ENCODE measurements around the gene PALLD.

The PALLD gene

DNA sequence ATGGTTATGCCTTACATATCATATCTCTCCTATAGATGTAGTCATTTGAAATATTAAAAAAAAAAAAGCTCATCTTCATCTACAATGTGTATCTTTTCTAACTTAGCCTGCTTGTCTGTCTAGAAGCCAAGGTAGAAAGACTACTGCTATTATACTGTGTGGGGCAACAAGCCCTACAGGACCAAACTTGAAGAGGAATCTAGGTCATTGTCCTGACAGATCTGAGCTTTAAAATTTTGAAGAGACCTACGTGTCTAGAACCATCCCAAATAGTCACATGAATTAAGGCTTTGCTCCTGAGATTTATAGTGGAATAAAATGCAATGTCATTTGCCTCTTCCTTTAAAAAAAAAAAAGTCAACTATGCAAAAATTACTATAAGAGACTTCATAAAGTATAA is 95.8 kb downstream of the PALLD start:
- no peak for DNase-seq (ENCODE audit: low spot score)

DNA sequence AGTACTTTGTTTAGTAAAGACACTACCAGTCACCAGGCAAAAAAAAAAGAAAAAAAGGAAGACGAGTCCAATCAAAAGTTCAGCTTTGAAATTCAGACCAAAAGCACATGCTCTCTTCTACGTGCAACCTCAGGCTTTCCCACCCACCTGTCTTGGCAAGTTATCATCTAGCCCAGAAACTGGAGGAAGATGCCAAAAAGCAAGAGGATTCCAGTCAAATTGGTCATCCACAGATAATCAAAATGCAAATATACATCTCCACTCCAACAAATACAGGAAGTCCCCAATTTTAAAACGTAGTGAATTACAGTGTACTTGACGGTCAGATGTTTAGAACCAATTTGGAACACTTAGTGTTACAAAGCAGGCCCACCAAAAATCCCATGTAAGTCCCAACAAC is 96.5 kb downstream of the PALLD start:
- no peak for DNase-seq (ENCODE audit: low spot score)

DNA sequence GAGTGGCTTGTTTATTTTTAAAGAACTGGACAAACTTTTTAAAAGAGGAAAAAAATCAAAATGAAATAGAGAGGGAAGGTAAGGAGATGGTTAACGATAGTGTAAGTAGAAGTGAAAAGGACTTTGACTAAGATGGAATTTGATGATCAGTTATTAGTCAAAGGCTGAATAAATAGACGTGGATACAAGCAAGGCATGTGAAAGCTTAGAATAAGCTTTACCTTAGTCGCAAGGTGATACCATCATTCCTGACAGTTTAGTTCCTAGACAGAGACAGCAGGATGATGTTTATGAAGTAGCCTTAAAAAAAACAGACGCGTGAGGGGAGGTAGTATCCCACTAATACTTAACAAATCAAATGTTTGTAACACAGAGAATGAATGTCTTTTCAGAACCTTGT is 97.3 kb downstream of the PALLD start:
- no peak for DNase-seq (ENCODE audit: low spot score)

DNA sequence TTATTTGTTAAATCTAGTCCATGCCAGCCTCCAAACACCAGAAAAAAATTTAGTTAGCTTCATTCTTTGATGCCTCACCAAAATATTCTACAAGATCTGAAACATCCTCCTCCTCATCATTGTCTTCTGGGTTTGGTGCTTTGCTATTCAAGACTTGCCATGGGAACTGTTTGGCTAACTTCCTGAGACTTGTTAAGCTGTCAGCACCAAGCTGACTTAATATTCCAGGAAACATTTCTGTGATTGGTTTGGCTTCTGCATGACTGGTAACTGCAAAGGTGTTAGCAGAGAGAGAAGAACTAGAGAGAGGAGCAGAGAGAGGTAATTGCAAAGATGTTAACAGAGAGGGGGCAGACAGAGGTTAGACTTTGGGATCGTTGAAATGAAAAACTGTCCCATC is 101.3 kb downstream of the PALLD start:
- DNase-seq (ENCODE audit: low spot score): no peak

DNA sequence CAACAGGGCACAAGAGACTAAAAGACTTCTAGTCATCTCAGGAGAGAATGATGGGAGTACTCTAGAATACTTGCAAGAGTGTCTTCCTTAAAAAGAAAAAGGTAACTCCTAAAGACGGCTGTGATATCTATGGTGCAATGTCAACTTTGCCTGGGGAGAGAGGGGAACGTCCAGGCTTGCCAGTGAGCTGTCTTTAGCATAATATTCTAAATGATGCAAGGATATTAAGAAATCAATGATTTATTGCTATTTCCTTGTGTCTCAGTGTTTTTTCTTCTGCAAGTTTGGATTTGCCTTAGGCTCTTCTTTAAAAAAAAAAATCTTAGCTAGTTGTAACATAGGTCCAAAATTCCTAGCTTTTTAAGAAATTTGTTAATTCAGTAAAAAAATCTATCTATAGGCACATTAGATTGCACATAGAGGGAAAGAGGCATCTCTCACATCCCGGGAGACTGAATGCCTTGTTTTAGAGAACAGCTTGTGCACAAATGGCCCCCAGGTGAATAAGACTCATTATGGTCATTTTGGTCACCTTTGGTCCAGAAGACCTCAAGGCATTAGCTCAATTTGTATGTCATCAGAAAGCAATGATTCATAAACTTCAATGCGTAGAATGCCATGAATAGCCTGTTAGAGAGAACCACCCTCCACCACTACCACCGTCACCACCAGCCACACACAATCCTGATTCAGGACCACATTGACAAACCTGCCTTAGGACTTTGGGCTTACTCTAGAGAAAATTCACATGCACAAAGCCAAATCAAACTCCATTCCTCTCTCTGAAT is 104.1 kb downstream of the PALLD start:
- DNase-seq (ENCODE audit: low spot score): no peak

DNA sequence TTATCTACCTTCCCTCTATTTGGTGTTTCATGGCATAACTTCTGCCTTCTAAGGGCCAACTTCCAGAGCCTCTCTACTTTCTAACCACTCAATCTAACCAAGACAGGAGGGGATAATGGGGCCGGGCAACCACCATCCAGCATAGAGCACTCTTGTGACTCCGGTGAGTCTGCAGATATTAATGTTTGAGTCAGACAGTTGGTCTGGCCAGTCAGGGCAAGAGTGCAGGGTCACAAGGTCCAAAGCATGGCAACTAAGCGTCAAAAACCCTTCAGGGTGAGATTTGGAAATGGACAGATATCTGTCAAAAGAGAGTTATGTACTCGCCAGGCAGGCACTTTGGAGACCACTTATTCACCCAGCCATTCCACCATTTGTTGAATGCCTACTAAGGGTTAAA is 105.0 kb downstream of the PALLD start:
- DNase-seq (ENCODE audit: low spot score): no peak

DNA sequence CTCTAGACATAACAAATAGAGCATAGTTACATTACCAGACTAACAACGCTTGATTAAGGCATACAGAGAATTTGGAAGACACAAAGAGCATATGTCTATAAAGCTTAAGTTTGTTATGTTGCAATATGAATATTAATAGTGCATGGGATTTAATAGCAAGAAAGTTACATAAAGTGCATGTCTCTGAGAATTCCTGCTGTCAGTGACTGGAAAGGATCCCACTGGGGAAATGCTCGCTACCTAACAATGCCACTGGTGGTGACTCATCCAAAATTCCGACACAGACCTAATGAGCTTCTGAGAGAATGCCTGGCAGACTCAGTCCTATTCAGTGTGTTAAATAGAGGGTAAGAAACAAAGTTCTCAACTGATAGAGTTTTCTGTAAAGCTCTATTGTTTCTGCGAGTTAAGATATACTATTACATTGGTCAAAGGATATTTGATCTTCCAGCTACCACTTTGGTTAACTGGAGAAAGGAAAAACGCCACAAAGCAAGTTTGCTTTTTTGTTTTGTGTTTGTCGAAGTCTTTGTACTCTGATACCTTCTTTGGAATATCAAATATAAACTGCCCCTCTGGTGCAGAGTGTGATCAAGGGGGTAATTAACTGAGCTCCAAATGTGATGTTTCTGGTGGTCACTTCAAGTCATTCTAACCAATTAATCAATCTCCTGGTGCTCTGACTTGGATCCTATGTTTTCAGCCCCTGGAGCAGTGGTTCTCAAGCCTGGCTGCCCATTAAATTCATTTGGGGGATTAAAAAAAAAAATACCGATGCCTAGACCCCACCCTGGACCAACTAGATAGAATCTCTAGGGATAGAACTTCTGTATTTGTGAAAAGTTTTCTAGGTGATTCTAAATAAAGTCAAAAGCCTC is 107.9 kb downstream of the PALLD start:
- peak; percentile 5 for DNase-seq (ENCODE audit: low spot score)

DNA sequence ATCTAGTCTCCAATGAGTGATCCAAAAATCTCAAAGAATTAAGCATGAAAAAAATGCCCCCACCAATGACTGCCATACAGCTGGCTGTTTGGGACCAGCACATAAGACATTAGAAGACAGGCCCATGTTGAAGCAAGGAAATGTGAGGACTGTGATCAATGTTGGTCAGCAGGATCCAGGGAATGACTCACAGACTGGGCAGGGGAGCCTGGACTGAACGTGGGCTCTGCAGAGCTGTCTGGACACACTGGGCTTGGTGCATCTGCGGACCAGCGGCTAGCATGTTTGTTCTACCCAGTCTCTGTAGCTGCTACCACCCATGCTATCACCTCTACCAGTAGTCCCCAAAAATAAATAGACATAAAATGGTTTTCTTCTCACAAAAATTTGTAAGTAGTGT is 108.6 kb downstream of the PALLD start:
- DNase-seq (ENCODE audit: low spot score): no peak

DNA sequence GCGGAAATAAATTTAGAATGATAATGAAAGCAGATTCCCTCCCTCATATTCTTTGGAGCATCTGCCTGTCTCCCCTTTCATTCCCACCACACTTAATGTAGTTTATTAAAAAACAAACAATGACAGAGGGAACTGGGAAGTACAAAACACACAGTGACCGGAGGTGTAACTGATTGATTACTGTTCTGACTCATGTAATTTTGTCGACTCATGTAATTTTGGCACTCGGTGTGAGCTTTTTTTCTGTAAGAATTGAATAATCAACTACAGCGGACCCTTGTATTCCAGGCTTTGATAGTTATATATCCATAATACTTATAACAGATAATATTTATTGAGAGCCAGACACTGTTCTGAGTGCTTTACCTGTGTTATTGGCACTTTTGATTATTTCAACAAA is 110.4 kb downstream of the PALLD start:
- no peak for DNase-seq (ENCODE audit: low spot score)

DNA sequence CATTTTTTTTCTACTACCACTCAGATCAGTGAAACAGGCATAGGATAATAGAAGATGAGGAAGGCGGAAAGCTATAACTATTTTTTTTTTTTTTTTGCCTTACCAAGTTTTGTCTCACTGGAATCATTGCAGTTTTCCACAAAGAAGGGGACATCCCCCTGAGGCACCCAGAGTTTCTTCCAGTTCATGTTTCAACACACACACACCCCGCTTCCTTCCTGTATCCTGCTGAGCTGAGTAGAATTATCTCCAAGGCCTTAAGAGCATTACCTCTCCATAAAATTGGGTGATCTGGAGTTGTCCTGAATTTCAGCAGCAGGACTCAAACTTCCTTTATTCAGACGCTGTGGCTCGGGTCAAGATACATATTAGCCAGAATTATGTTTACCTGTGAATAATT is 111.9 kb downstream of the PALLD start:
- DNase-seq (ENCODE audit: low spot score): no peak

DNA sequence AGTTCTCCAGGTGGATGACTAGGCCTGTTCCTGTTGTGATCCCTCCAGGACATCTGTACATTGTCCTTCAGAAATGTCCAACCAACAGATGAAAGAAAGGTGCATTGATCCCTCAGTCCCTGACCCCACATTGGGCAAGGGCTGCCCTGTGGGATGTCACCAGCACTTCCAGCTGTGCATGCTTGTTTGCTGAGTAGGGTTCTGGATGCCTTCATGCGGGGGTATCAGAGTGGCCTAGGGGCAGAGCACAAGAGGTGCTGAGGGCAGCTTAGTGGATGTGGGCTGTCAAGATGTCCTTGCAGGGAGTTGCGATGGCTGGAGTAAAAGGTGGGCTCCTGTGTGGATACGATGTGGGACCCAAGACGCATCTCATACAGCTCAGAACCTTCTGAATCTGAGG is 112.5 kb downstream of the PALLD start:
- DNase-seq (ENCODE audit: low spot score): no peak

DNA sequence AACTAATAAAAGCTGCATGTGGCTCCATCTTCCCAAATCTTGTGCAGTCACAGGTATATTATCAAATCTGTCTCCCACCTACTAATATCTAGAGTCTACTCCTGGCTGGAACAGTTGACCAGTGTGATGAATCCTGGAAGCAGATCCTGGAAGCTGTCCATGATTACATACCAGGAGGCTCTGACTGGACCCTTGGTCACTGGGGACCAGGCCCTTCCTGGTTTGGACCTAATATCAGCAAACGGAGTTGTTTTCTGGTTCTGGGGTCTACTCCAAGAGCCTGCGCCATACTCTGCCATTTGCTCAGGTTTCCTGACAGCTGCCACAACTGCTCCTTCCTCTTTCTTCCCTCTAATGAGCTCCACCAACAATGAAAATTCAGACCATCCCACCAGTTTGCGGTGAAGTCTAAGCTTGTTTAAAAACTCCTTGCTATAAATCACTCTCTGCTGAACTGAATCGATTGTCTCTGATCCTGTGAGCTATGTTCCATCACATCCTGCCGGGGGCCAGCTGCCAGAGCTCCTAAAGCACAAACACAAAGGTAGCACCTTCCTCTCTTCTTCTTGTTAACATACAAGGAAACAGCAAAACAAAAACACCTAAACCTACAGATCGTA is 114.2 kb downstream of the PALLD start:
- no peak for DNase-seq (ENCODE audit: low spot score)

DNA sequence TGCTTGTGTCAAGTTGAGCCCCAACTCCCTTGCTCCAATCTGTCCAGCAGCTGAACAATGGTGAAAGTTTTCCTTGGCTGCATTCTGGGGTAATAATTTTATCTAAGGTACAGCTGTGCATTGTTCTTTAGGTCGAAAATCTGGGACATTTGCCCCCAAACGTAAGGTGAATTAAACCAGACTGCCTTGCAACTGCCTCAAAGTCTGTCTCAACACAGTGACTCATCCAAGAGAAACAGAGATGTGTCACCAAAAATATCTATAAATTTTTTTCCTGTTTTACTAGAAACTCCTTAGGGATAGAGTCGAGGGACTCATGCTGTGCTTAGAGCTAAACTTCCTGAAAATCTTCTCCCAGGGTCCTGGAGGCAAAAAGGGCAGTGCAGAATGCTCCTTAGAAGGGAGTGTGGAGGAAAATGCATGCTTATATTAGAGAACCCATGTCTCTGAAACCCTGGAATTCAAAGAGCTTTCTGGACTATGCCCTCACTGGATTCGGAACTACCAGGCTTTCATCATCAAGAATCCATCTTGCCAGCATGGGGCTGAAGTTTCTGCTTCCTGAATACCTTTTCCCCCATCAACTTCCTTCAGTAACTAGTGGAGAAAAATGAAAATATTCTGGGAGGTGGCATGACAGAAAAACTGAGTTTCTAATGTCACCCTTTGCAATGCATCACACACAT is 115.7 kb downstream of the PALLD start:
- DNase-seq (ENCODE audit: low spot score): no peak

DNA sequence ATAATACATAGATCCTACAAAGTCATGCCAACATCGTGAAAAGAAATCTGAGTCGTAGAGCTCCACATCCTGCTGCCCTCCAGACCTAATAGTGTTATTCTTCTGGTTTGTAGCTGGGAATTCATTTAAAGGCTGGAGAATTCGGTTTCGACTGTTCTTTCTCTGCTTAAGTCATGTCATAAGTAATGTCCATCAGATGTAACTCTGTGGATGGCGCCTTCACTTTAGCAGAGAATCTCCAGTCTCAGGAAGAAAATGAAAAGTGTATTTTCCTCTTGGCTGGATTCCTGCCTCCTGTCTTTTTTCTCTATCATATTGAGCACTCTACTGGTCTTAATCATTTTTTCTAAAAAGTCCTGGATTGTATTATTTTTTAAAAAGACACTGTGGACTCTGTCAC is 117.0 kb downstream of the PALLD start:
- no peak for DNase-seq (ENCODE audit: low spot score)

DNA sequence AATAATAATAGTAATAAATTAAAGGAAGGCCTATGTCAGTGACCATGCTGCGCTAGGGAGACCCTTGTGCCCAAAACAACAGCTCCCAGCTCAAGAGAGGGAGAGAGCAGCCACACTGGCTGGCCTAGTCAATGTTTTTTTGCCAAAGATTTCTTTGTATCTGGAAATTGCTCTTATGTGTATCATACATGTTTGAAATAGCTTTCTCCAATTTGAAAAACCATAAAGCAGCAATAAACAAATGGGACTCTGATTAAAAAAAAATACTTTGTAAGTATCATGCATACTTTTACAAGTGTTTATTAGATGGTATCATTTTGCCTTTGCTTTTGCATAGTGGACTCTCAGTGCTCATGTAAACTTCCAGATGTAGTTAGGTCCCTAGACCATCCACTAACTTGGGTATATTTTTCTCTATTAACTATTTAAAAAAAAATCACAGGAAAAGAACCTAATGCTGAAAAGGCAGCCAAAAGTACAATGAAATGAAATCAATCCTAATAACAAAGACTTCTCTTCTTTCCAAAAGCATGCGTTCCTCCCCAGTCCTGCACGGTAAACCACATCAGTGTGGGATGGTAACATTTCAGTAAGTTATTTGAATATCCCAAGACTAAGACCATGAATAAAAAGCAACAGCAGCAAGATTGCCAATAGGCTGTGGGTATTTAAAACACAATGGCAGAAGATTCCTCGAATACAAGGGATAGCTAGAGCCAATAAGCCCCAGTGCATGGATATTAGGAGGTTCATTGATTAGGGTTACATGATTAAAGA is 117.6 kb downstream of the PALLD start:
- no peak for DNase-seq (ENCODE audit: low spot score)

DNA sequence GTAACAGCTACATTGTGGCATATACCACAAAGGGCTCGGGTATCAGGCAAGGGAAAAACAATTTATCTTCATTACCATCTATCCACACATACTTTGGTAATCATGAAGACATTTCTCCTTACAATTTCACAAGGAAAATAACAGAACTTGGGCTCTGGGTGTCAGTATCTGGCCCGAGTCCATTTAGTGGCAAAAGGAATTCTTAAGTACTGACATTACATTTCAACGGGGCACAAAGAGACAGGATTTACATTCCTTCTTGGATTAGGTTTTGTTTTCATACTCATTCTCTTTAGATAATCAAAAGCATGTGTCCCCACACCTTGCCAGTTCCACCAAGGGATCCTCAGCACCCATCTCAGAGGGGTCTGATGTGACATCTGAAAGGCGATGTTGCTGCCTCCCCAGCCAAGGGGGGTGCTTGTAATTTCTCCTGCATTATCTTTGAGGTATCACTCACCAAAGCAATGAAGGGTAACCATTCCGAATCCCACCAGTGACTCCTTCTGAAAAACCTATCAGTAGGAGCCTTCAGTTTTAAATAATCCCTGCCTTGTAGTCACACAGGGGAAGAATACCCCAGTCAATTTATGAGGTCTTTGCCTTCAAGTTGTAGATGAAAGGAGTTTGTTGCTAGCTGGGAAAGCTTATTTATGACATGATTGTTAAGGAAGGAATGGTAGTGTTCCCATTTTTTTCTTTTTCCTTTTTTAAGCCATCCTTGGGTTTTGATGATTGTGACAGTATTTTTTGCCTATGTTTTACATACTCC is 118.6 kb downstream of the PALLD start:
- no peak for DNase-seq (ENCODE audit: low spot score)

DNA sequence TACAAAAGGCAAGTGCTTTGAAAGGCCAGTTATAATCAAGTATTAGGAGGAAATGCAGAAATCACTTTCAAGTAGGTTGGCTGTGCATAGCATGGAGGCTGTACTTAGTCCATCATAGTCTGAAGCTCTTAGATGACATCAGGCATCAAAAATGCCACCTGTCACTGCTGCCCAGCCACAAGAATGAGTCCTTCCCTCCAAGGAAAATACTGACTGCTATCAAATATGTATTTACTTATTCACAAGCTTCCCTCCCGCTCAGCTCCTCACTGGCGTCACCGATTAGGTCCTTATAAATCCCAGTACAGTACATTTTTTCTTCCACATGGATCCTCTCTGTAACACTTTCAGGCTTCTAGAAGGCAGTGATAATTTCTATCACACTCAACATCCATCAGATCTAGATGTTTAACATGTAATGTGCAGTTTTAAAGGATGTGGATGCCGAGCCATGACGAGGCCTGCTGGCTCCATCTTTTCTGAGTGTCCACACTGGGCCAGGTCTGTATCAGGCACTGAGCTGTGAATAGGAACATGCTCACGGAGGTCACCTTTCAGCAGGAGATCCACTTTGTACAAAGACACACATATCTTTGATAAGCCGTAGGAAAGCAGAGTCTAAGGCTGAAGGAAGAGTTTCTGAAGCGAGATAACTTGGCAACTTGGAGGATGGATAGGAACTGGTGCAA is 121.9 kb downstream of the PALLD start:
- DNase-seq (ENCODE audit: low spot score): no peak

DNA sequence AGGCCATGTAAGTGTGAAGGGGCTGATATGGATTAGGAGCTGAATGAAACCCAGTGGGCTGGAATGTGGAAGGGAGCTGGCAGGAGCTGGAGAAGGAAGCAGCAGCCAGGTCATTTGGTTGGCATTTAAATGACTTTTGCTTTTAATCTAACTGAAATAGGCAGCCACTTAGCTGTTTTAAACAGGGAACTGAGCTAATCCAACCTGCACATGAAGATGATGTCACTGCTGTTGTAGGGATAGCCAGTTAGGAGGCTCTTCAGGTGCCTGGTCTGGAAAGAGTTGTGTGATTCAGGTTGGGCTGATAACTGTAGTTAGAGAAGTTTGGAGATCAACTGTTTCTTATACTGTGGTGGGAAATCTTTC is 122.4 kb downstream of the PALLD start:
- DNase-seq (ENCODE audit: low spot score): no peak

DNA sequence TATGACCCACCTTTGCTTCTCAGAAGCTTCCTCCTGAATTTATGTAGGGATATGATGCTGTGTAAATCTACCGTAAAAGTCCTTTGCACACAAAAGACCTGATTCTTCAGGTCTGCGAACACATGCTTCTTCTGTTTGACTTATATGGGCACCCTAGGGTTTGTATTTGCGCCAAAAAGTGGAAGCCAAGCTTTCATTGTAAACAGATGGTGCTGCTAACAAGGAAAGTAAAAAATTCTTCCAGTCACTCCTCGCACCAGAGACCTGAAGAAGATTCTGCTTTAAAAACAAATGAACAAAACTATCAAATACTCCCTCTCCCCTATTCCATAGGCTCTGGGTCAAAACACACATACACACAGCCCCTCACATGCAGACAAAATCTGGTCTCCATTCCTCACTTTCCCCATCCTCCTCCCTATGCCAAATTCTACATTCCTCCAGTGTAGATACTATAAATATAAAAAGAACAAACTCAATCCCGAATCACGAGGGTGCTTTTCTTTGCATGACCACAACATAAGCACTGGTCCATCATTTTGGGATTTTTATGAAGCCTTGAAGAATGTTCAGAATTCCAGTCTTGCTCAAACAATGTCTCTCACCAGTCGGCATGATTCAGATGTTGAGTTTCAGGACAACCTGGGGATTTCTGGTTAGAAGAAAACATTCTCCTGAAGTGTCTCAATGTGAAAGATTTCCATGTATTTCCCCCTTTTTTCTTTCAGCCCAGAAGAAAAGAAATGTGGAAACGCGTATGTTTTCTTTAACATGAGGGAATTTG is 125.1 kb downstream of the PALLD start:
- no peak for DNase-seq (ENCODE audit: low spot score)

All from globus pallidus (tissue), 1 donor.